Esophagus squamous epithelium (tissue), 4 donors: Measurements from ENCODE around the gene HSPA13.

Experiments
- POLR2A ChIP-seq, 4 donors: fragments of 450-650 bp; IDR thresholded peaks; one replicate each; pipeline ENCODE4 v1.6.1; 2017; ENCODE audit warnings: antibody characterized with exemption in 4 of 4, mild to moderate bottlenecking in 4 of 4, moderate library complexity in 3 of 4
- TF ChIP-seq, protein P1 (sequence below), 6 experiments: fragments of 450-650 bp in 4 of 6; fragments of 200-600 bp in 2 of 6; sonication (generic) in 2 of 6; IDR thresholded peaks; one replicate each; pipeline ENCODE4 v1.5.1; 2016 to 2019; ENCODE audit warnings: antibody characterized with exemption in 6 of 6, mild to moderate bottlenecking in 4 of 6, moderate library complexity in 4 of 6

DNA sequence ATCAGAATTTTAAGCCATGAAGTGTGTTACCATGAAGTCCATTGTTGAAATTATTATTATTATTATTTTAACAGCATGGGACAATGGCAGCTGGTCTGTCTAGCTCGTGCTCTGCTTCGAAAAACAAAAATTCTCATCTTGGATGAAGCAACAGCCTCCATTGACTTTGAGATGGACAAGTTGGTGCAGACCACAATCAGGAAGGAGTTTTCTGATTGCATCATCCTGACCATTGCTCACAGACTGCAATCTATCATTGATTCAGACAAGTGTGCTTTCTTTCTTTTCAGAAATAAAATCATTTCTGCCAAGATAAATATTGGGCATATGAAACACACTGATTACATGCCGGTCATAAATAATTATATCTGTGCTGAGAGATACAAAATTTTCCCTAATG, 21.0 kb downstream of the HSPA13 start:
- TF ChIP-seq, protein P1, sequence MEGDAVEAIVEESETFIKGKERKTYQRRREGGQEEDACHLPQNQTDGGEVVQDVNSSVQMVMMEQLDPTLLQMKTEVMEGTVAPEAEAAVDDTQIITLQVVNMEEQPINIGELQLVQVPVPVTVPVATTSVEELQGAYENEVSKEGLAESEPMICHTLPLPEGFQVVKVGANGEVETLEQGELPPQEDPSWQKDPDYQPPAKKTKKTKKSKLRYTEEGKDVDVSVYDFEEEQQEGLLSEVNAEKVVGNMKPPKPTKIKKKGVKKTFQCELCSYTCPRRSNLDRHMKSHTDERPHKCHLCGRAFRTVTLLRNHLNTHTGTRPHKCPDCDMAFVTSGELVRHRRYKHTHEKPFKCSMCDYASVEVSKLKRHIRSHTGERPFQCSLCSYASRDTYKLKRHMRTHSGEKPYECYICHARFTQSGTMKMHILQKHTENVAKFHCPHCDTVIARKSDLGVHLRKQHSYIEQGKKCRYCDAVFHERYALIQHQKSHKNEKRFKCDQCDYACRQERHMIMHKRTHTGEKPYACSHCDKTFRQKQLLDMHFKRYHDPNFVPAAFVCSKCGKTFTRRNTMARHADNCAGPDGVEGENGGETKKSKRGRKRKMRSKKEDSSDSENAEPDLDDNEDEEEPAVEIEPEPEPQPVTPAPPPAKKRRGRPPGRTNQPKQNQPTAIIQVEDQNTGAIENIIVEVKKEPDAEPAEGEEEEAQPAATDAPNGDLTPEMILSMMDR (IDR thresholded peaks at IDR 0.05): no peak
- TF ChIP-seq POLR2A (IDR thresholded peaks at IDR 0.05): no peak
